HepG2 (cell line): ENCODE measurements around the gene NAMPT. TPM values are rescaled to one million over a fixed set of nuclear protein-coding genes. Genes with fewer than 3 reads are reported as not detected.

Experiments used
- ATAC-seq: fragments of 200-7000 bp; cut with Tn5 transposase; 3 replicates; pipeline ENCODE4 v1.9.1; 2020; ENCODE audit warnings: mild to moderate bottlenecking, moderate library complexity
- BruUV-seq: library from RNA; stranded (reverse); fragments of 400-500 nt; replicated peaks from 2 replicates; lab custom pipeline; 2021; lab: Mats Ljungman, UMichigan
- CTCF ChIA-PET: fragments of 300-600 bp; formaldehyde crosslinking; extraction: SDS; loops from one replicate; lab custom pipeline; 2021; ENCODE audit warnings: low total read pairs, inconsistent platforms, low intra/inter-chr PET ratio; lab: Yijun Ruan, JAX
- POLR2A ChIA-PET: fragments of 350-600 bp; sonication (Branson Sonifier 250); formaldehyde crosslinking; loops from one replicate; lab custom pipeline; 2020; ENCODE audit warnings: antibody characterized with exemption, inconsistent platforms; lab: Yijun Ruan, JAX
- DNase-seq: peaks from one replicate; pipeline ENCODE4 v3.0.0-alpha.2; 2015; ENCODE audit warnings: low spot score
- FAIRE-seq: peaks from 3 replicates; lab custom pipeline; 2011; peaks lifted over from hg19 to GRCh38; lab: Jason Lieb, UNC
- H2AFZ ChIP-seq: one replicate; pipeline ENCODE4 v1.6.1; 2011; ENCODE audit warnings: low read length, inconsistent platforms
- H3K27ac ChIP-seq: fragments of 300-600 bp; 3 replicates; pipeline ENCODE4 v1.8.0; 2011; ENCODE audit warnings: mixed run types, mild to moderate bottlenecking, mixed read lengths, low read length, inconsistent platforms; ENCODE audit not compliant: insufficient read depth; ENCODE audit errors: extremely low read length
- H3K27me3 ChIP-seq, 2 experiments: fragments of 200-600 bp in 1 of 2; 2 replicates in 1 of 2; 3 replicates in 1 of 2; pipeline versions ENCODE4 v1.6.0 to v1.8.0; 2011; ENCODE audit warnings: low read length in 2 of 2, mild to moderate bottlenecking in 2 of 2, moderate library complexity in 2 of 2, inconsistent platforms in 1 of 2; ENCODE audit not compliant: insufficient read depth in 2 of 2, control insufficient read depth in 1 of 2
- H3K36me3 ChIP-seq, 2 experiments: fragments of 200-600 bp in 1 of 2; replicated peaks in 1 of 2; 2 replicates in 1 of 2; 3 replicates in 1 of 2; pipeline versions ENCODE4 v1.5.1 to v1.8.0; 2011; ENCODE audit warnings: low read length in 2 of 2, inconsistent platforms in 1 of 2; ENCODE audit not compliant: insufficient read depth in 2 of 2, control insufficient read depth in 1 of 2
- H3K4me1 ChIP-seq: 2 replicates; pipeline ENCODE4 v1.5.1; 2012; ENCODE audit warnings: low read length, inconsistent platforms; ENCODE audit not compliant: insufficient read depth
- H3K4me2 ChIP-seq: 2 replicates; pipeline ENCODE4 v1.6.0; 2011; ENCODE audit warnings: low read depth, low read length, inconsistent platforms
- H3K4me3 ChIP-seq, 3 experiments: fragments of 200-600 bp in 1 of 3; sonication (generic), shearing (Covaris generic) in 1 of 3; replicated peaks in 1 of 3; 2 replicates each; pipeline ENCODE4 v1.5.1; 2011 to 2016; ENCODE audit warnings: low read length in 3 of 3, inconsistent platforms in 2 of 3, low read depth in 2 of 3, mild to moderate bottlenecking in 2 of 3, control low read depth in 1 of 3, mixed read lengths in 1 of 3; ENCODE audit not compliant: insufficient read depth in 1 of 3
- H3K79me2 ChIP-seq: one replicate; pipeline ENCODE4 v1.6.1; 2011; ENCODE audit warnings: low read length, inconsistent platforms; ENCODE audit not compliant: insufficient read depth
- H3K9ac ChIP-seq: 2 replicates; pipeline ENCODE4 v1.6.0; 2011; ENCODE audit warnings: mild to moderate bottlenecking, low read depth, low read length, inconsistent platforms; ENCODE audit not compliant: insufficient read depth
- H3K9me3 ChIP-seq: 2 replicates; pipeline ENCODE4 v1.5.1; 2012; ENCODE audit warnings: mild to moderate bottlenecking, low read length
- H4K20me1 ChIP-seq: 2 replicates; pipeline ENCODE4 v1.6.0; 2011; ENCODE audit warnings: inconsistent platforms, mild to moderate bottlenecking, low read length, moderate library complexity; ENCODE audit not compliant: insufficient read depth
- CBX2 ChIP-seq, 2 experiments: fragments of 200-600 bp in 1 of 2; sonication (generic); formaldehyde crosslinking in 1 of 2; IDR thresholded peaks; 2 replicates each; pipeline versions ENCODE4 v1.7.0 to v1.8.1; 2018 to 2022; ENCODE audit warnings: low read depth in 2 of 2, low read length in 1 of 2, mild to moderate bottlenecking in 1 of 2, missing genetic modification reagents in 1 of 2
- FOXM1 ChIP-seq: sonication (generic); formaldehyde crosslinking; IDR thresholded peaks from 2 replicates; pipeline ENCODE4 v1.5.0; 2020; ENCODE audit warnings: missing genetic modification reagents
- TIGD3 ChIP-seq: sonication (generic); formaldehyde crosslinking; IDR thresholded peaks from 2 replicates; pipeline ENCODE4 v1.5.1; 2020; ENCODE audit warnings: mild to moderate bottlenecking, missing genetic modification reagents, borderline replicate concordance
- ZMAT5 ChIP-seq: sonication (generic); formaldehyde crosslinking; IDR thresholded peaks from 2 replicates; pipeline ENCODE4 v1.5.0; 2020; ENCODE audit warnings: mild to moderate bottlenecking, low read depth, missing genetic modification reagents, borderline replicate concordance
- ZNF790 ChIP-seq: sonication (generic); formaldehyde crosslinking; IDR thresholded peaks from 2 replicates; pipeline ENCODE4 v1.8.0; 2022; ENCODE audit warnings: missing genetic modification reagents, mild to moderate bottlenecking, borderline replicate concordance
- in situ Hi-C: cut with HindIII; loops from 2 replicates; pipeline ENCODE4 v1.10.0; 2017; ENCODE audit warnings: low pct_unique_long_range_greater_than_20kb; ENCODE audit not compliant: extremely low pct_ligation_motif_present
- intact Hi-C: fragments of 100-400 bp; cut with micrococcal nuclease; formaldehyde crosslinking; loops from one replicate; pipeline ENCODE4 v1.10.0; 2022; ENCODE audit not compliant: unreplicated experiment
- polyA plus RNA-seq, 8 experiments: library from polyadenylated mRNA; depleted of rRNA in 3 of 8; stranded (reverse) in 7 of 8; unstranded in 1 of 8; fragments of >200 nt; fragmentation: Illumina TruSeq in 4 of 8; extraction: Trizol in 4 of 8; gene quantifications; 2 replicates each; pipeline versions ENCODE4 v1.2.1 to v1.2.3, GENCODE V29; 2011 to 2016; ENCODE audit warnings: low read depth in 4 of 8, missing spikeins in 1 of 8, mixed read lengths in 1 of 8; ENCODE audit not compliant: insufficient read depth in 1 of 8
- total RNA-seq, 5 experiments: library from RNA; depleted of rRNA; stranded (reverse); fragments of >200 nt; fragmentation: Illumina TruSeq; extraction: Trizol; gene quantifications; 2 replicates each; pipeline ENCODE4 v1.2.3, GENCODE V29; 2016; ENCODE audit warnings: low read depth in 1 of 5
- TF ChIP-seq, protein P1 (sequence below): sonication (generic); formaldehyde crosslinking; IDR thresholded peaks from 2 replicates; pipeline ENCODE4 v1.4.0; 2020; ENCODE audit warnings: missing genetic modification reagents, low read depth, mild to moderate bottlenecking, borderline replicate concordance
- TF ChIP-seq, protein P2 (sequence below): sonication (generic); formaldehyde crosslinking; IDR thresholded peaks from 2 replicates; pipeline ENCODE4 v1.4.0; 2020; ENCODE audit warnings: missing genetic modification reagents, borderline replicate concordance

The NAMPT gene
- total and polyA plus RNA-seq, 2 of the 13 experiments (the other 11 are each of a cell fraction or from before 2014, with no cell fraction given) = 15.8 to 67.7 TPM

- no peak for DNase-seq
- TF ChIP-seq ZMAT5 (CRISPR knock-in tag) (no peak), CBX2 (IDR thresholded peaks at IDR 0.05; ENCODE audit: low read depth, low read length) (no peak), CBX2 (CRISPR knock-in tag; IDR thresholded peaks at IDR 0.05; ENCODE audit: low read depth) (no peak), TIGD3 (CRISPR knock-in tag) (no peak), ZNF790 (no peak), FOXM1 (CRISPR knock-in tag) (no peak)
- TF ChIP-seq, protein P1, sequence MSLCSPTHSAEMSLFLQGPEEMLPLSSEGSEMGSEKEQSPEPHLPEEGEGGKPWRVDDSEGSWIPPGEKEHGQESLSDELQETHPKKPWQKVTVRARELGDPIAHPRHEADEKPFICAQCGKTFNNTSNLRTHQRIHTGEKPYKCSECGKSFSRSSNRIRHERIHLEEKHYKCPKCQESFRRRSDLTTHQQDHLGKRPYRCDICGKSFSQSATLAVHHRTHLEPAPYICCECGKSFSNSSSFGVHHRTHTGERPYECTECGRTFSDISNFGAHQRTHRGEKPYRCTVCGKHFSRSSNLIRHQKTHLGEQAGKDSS = no peak
- TF ChIP-seq, protein P2, sequence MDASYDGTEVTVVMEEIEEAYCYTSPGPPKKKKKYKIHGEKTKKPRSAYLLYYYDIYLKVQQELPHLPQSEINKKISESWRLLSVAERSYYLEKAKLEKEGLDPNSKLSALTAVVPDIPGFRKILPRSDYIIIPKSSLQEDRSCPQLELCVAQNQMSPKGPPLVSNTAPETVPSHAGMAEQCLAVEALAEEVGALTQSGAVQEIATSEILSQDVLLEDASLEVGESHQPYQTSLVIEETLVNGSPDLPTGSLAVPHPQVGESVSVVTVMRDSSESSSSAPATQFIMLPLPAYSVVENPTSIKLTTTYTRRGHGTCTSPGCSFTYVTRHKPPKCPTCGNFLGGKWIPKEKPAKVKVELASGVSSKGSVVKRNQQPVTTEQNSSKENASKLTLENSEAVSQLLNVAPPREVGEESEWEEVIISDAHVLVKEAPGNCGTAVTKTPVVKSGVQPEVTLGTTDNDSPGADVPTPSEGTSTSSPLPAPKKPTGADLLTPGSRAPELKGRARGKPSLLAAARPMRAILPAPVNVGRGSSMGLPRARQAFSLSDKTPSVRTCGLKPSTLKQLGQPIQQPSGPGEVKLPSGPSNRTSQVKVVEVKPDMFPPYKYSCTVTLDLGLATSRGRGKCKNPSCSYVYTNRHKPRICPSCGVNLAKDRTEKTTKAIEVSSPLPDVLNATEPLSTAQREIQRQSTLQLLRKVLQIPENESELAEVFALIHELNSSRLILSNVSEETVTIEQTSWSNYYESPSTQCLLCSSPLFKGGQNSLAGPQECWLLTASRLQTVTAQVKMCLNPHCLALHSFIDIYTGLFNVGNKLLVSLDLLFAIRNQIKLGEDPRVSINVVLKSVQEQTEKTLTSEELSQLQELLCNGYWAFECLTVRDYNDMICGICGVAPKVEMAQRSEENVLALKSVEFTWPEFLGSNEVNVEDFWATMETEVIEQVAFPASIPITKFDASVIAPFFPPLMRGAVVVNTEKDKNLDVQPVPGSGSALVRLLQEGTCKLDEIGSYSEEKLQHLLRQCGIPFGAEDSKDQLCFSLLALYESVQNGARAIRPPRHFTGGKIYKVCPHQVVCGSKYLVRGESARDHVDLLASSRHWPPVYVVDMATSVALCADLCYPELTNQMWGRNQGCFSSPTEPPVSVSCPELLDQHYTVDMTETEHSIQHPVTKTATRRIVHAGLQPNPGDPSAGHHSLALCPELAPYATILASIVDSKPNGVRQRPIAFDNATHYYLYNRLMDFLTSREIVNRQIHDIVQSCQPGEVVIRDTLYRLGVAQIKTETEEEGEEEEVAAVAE (CRISPR knock-in tag) = no peak
- TF ChIP-seq, all 625 proteins: peak for 0
- H3K36me3 ChIP-seq = no peaks in the 10 kb centered on the region
- no peak overlapping the region for H3K4me3 ChIP-seq
- FAIRE-seq = no peak
- H3K27me3 ChIP-seq = no peaks in the 10 kb centered on the region; a peak in 1 of 5 replicates
- ATAC-seq = no peak
- intact Hi-C loops (no loop called here), in situ Hi-C loops (no loop called here)
- CTCF ChIA-PET = no interaction called here
- POLR2A ChIA-PET = no interaction called here
- no peaks in the 10 kb centered on the region for H4K20me1 ChIP-seq
- 0 out of 2 replicates have a peak, but pooled peaks cover 8% of the 10 kb centered on the region for H3K4me1 ChIP-seq
- no peak overlapping the region for H2AFZ ChIP-seq
- H3K27ac ChIP-seq = no peak overlapping the region
- H3K9me3 ChIP-seq = no peaks in the 10 kb centered on the region
- no TSS peak for BruUV-seq
- H3K4me2 ChIP-seq = no peak overlapping the region
- H3K79me2 ChIP-seq = no peaks in the 10 kb centered on the region
- no peak overlapping the region for H3K9ac ChIP-seq
Observed at GRCh38 chr7:106316947-106317346, 32.2 kb upstream of the NAMPT start.
